Esophagus muscularis mucosa (tissue), 4 donors: ENCODE data around the gene WDR48. TPM values are rescaled to one million over a fixed set of nuclear protein-coding genes. Genes with fewer than 3 reads are reported as not detected.

Source experiments
- DNase-seq: peaks from one replicate; pipeline ENCODE4 v3.0.0-alpha.2; 2017; ENCODE audit errors: extremely low spot score
- H3K27ac ChIP-seq, 4 donors: fragments of 200-600 bp; sonication (generic); replicated peaks in 1 of 4; 1 replicate in 3 of 4; 2 replicates in 1 of 4; pipeline ENCODE4 v1.5.1; 2016 to 2019; ENCODE audit warnings: mild to moderate bottlenecking in 1 of 4
- H3K27me3 ChIP-seq, 4 donors: fragments of 200-600 bp; sonication (generic); one replicate each; pipeline versions ENCODE4 v1.5.1 to v1.6.0; 2016 to 2019
- H3K36me3 ChIP-seq, 4 donors: fragments of 200-600 bp; sonication (generic); one replicate each; pipeline ENCODE4 v1.5.1; 2016 to 2019
- H3K4me1 ChIP-seq, 4 donors: fragments of 200-600 bp; sonication (generic); one replicate each; pipeline ENCODE4 v1.5.1; 2016 to 2019
- H3K4me3 ChIP-seq, 4 donors: fragments of 200-600 bp; sonication (generic); 1 replicate in 2 of 4; 2 replicates in 2 of 4; pipeline ENCODE4 v1.5.1; 2016 to 2019; ENCODE audit warnings: mild to moderate bottlenecking in 4 of 4, moderate library complexity in 1 of 4
- H3K9me3 ChIP-seq, 4 donors: fragments of 200-600 bp; sonication (generic); 1 replicate in 3 of 4; 2 replicates in 1 of 4; pipeline ENCODE4 v1.5.1; 2016 to 2019
- EP300 ChIP-seq: sonication (generic); formaldehyde crosslinking; IDR thresholded peaks from one replicate; pipeline ENCODE4 v1.6.1; 2017; ENCODE audit warnings: antibody characterized with exemption
- POLR2A ChIP-seq: fragments of 450-650 bp; IDR thresholded peaks from one replicate; pipeline ENCODE4 v1.6.1; 2017; ENCODE audit warnings: antibody characterized with exemption, moderate library complexity, mild to moderate bottlenecking, low read depth
- POLR2AphosphoS5 ChIP-seq, 2 donors: sonication (generic); formaldehyde crosslinking; IDR thresholded peaks; one replicate each; pipeline ENCODE4 v1.6.1; 2017; ENCODE audit warnings: antibody characterized with exemption in 2 of 2
- WGBS: methylation state at CpG from one replicate; pipeline ENCODE4 v1.1.5; 2018; 5-methylcytosine and 5-hydroxymethylcytosine counted together
- intact Hi-C: fragments of 100-400 bp; cut with DNase I; formaldehyde crosslinking; loops from one replicate; pipeline ENCODE4 v1.15.1; 2023
- total RNA-seq, 4 donors: library from RNA; depleted of rRNA; stranded (reverse); fragments of >200 nt; gene quantifications; one replicate each; pipeline versions ENCODE4 v1.1.0 to v1.2.1, GENCODE V29; 2016
- TF ChIP-seq, protein P1 (sequence below), 3 experiments: fragments of 200-600 bp in 2 of 3; fragments of 450-650 bp in 1 of 3; sonication (generic) in 2 of 3; IDR thresholded peaks; one replicate each; pipeline ENCODE4 v1.5.1; 2017 to 2019; ENCODE audit warnings: antibody characterized with exemption in 3 of 3, mild to moderate bottlenecking in 2 of 3, moderate library complexity in 1 of 3

The WDR48 gene
- total RNA-seq, 4 donors from 2014 or later: 25.9 to 40.0 (median 29.8) TPM

DNA sequence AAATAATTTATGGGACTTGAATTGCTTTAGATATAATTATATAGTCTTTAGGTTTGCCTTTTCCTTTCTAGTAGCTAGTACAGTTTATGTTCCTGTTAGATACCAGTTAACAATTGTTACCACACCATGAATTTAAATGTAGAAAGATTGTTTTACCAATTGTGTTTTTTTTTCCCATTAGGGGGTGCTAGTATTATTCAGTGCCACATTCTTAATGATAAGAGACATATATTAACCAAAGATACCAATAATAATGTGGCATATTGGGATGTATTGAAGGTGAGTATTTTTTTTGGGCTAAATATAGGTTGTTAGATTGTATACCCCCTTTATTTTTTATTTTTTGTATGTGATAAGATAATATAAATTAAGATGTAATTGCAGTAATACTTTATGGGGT, 27.7 kb downstream of the WDR48 start:
- DNase-seq: no peak
- Histone ChIP-seq H3K4me3 (no peak overlapping the region), H3K9me3 (no peaks in the 10 kb centered on the region), H3K4me1 (no peaks in the 10 kb centered on the region), H3K27ac (no peak overlapping the region), H3K36me3 (peaks cover 31 to 89% (median 55%) of the 10 kb centered on the region in 4 donors), H3K27me3 (no peaks in the 10 kb centered on the region)
- no peak for TF ChIP-seq EP300
- TF ChIP-seq POLR2AphosphoS5 (IDR thresholded peaks at IDR 0.05): no peak
- TF ChIP-seq, protein P1, sequence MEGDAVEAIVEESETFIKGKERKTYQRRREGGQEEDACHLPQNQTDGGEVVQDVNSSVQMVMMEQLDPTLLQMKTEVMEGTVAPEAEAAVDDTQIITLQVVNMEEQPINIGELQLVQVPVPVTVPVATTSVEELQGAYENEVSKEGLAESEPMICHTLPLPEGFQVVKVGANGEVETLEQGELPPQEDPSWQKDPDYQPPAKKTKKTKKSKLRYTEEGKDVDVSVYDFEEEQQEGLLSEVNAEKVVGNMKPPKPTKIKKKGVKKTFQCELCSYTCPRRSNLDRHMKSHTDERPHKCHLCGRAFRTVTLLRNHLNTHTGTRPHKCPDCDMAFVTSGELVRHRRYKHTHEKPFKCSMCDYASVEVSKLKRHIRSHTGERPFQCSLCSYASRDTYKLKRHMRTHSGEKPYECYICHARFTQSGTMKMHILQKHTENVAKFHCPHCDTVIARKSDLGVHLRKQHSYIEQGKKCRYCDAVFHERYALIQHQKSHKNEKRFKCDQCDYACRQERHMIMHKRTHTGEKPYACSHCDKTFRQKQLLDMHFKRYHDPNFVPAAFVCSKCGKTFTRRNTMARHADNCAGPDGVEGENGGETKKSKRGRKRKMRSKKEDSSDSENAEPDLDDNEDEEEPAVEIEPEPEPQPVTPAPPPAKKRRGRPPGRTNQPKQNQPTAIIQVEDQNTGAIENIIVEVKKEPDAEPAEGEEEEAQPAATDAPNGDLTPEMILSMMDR (IDR thresholded peaks at IDR 0.05): no peak
- TF ChIP-seq POLR2A: no peak
- intact Hi-C loops: no loop called here

DNA sequence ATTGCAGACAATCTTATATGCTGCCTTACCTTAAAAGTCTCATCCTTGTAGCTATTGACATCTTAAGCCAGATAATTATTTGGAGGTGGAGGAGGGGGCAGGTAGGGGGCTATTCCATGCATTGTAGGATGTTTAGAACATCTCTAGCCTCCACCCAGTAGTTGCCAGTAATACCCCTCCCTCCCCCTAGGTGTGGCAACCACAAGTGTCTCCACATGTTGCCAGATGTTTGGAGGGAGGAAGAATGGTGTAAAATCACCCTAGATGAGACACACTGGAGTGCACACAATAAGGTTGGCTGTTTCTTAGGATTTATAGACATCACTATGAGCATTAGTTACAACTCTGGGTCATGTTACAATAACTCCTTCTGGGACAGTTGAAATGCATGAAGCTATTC, 28.2 kb downstream of the WDR48 start:
- Histone ChIP-seq H3K27ac (no peak overlapping the region), H3K9me3 (no peaks in the 10 kb centered on the region), H3K4me3 (no peak overlapping the region), H3K27me3 (no peaks in the 10 kb centered on the region), H3K4me1 (no peaks in the 10 kb centered on the region), H3K36me3 (peaks cover 26 to 89% (median 52%) of the 10 kb centered on the region in 4 donors)
- intact Hi-C loops: no loop called here
- DNase-seq: no peak
- TF ChIP-seq POLR2A: no peak
- TF ChIP-seq, protein P1 (IDR thresholded peaks at IDR 0.05): no peak
- no peak for TF ChIP-seq EP300
- no peak for TF ChIP-seq POLR2AphosphoS5 (IDR thresholded peaks at IDR 0.05)

DNA sequence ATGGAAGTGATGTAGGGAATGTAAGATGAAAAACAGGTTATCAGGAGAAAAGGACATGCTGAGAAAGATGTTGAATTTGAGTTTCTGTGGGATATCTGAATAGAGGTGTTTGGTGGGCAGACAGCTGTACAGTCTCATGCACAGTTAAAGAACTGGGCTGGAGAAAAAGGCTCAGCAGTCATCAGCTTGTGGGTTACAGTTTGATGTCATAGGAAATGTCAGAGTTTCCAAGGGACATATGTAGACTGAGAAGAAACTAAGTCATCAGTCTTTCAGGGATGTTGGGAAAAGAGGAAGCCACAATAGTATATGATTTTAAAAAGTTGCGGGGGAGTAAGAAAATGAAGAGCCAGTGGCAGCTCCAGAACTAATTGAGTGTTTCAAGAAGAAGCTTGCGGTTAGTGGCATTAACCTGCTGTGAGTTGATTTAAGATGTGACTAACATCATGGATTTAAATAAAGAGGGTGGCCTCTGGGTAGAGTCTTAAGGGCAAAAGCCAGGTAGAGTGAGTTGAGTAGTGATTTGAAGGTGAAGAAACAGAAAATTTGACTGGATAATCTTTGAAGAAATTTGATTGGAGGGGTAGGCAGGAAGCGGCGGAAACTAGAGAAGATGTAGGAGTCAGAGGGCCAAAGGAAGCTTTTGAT, 31.0 kb downstream of the WDR48 start:
- TF ChIP-seq POLR2AphosphoS5 (IDR thresholded peaks at IDR 0.05) (no peak), POLR2A (no peak), EP300 (no peak)
- TF ChIP-seq, protein P1 (IDR thresholded peaks at IDR 0.05): no peak
- over 99% methylated on average over 4 of the region's 4 CpGs for WGBS
- no peak overlapping the region for H3K27ac ChIP-seq

DNA sequence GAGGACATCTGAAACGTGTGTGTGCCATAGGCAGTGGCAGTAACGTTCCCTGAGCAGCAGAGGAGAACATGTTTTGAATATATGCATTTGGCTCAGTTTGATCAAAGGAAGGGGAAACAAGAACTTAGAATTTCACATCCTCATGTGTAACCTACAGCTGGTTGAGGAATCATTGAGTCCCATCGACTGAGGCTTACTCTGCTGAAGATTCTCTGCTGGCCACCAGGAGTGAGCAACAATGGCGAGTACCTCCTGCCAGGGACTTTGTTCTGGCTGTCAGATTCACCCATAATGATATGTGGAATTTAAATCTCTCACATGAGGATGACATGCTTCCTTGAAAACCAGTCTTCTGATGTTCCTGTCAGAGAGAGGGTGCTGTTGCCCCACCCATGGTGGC, 34.3 kb downstream of the WDR48 start:
- peak; percentile 62 for DNase-seq
- Histone ChIP-seq H3K27ac (no peak overlapping the region), H3K4me3 (no peak overlapping the region), H3K4me1 (no peaks in the 10 kb centered on the region), H3K9me3 (no peaks in the 10 kb centered on the region), H3K36me3 (peaks cover 51 to 91% (median 67%) of the 10 kb centered on the region in 4 donors), H3K27me3 (no peaks in the 10 kb centered on the region)
- WGBS: 86% methylated on average over 3 of the region's 4 CpGs
- TF ChIP-seq, protein P1 (IDR thresholded peaks at IDR 0.05): no peak
- TF ChIP-seq POLR2A (no peak), POLR2AphosphoS5 (IDR thresholded peaks at IDR 0.05) (no peak), EP300 (no peak)
- intact Hi-C loops: no loop called here

More for the DNA sequence above, 31.0 kb downstream of the WDR48 start:
- peaks cover 26 to 89% (median 51%) of the 10 kb centered on the region in 4 donors for H3K36me3 ChIP-seq
- no peaks in the 10 kb centered on the region for H3K27me3 ChIP-seq
- DNase-seq: peak; percentile 7
- intact Hi-C loops: no loop called here
- H3K4me3 ChIP-seq: no peak overlapping the region
- no peaks in the 10 kb centered on the region for H3K4me1 ChIP-seq
- H3K9me3 ChIP-seq: no peaks in the 10 kb centered on the region

DNA sequence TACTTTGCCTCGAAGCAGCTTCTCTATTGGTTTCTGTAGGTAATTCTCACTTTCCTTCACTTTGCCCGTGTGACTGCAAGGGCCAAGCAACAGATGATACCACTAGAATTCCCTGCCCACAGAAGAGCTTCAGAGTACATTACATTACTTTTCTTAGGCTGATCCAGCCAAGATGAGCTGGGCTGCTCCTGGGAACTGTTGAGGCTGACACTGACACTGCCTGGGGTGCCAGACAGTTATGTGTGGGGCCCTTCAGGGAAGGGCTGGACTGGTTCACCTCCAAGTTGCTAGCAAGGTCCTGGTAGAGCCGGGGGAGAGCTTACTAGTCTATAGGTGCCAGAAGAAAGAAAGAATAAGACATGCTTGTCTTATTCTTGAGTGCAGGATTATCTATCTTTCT, 36.6 kb downstream of the WDR48 start:
- intact Hi-C loops: no loop called here
- no peaks in the 10 kb centered on the region for H3K27me3 ChIP-seq
- H3K27ac ChIP-seq: no peak overlapping the region
- peak; percentile 17 for DNase-seq
- no peaks in the 10 kb centered on the region for H3K4me1 ChIP-seq
- H3K9me3 ChIP-seq: no peaks in the 10 kb centered on the region
- 90% methylated on average over 3 of the region's 3 CpGs for WGBS
- peaks cover 66 to 95% (median 80%) of the 10 kb centered on the region in 4 donors for H3K36me3 ChIP-seq
- TF ChIP-seq POLR2A: no peak
- TF ChIP-seq, protein P1 (IDR thresholded peaks at IDR 0.05): no peak
- TF ChIP-seq EP300: no peak
- no peak for TF ChIP-seq POLR2AphosphoS5 (IDR thresholded peaks at IDR 0.05)
- no peak overlapping the region for H3K4me3 ChIP-seq
